Testis (tissue), 3 donors: ENCODE data around the gene TRMU. TPM values are rescaled to one million over a fixed set of nuclear protein-coding genes. Genes with fewer than 3 reads are reported as not detected.

ENCODE experiments used
- DNase-seq: peaks from one replicate; pipeline ENCODE4 v3.0.0-alpha.2; 2019
- H3K27ac ChIP-seq, 2 donors: fragments of 200-600 bp; sonication (generic); one replicate each; pipeline ENCODE4 v1.5.1; 2019
- H3K27me3 ChIP-seq: fragments of 200-600 bp; sonication (generic); one replicate; pipeline ENCODE4 v1.5.1; 2019
- H3K36me3 ChIP-seq: fragments of 200-600 bp; sonication (generic); one replicate; pipeline ENCODE4 v1.5.1; 2017; ENCODE audit warnings: low read depth; ENCODE audit errors: missing control alignments
- H3K4me1 ChIP-seq: fragments of 200-600 bp; sonication (generic); one replicate; pipeline ENCODE4 v1.5.1; 2019
- H3K4me3 ChIP-seq, 2 donors: fragments of 200-600 bp; sonication (generic); one replicate each; pipeline ENCODE4 v1.5.1; 2017 to 2019
- H3K9me3 ChIP-seq: fragments of 200-600 bp; sonication (generic); one replicate; pipeline ENCODE4 v1.5.1; 2017
- POLR2A ChIP-seq: fragments of 450-650 bp; IDR thresholded peaks from one replicate; pipeline ENCODE4 v1.6.1; 2017; ENCODE audit warnings: antibody characterized with exemption, mild to moderate bottlenecking, moderate library complexity
- WGBS, 2 donors: methylation state at CpG; one replicate each; pipeline ENCODE4 v1.1.5; 2018; 5-methylcytosine and 5-hydroxymethylcytosine counted together
- intact Hi-C: fragments of 100-400 bp; cut with DNase I; formaldehyde crosslinking; loops from one replicate; pipeline ENCODE4 v1.15.1; 2023; ENCODE audit warnings: low total_unique reads
- polyA plus RNA-seq: library from polyadenylated mRNA; stranded (reverse); fragments of 350-450 nt; fragmentation: Illumina TruSeq; extraction: RNeasy Lipid Tissue Mini Kit (QIAGEN cat#74804); gene quantifications from one replicate; pipeline ENCODE4 v1.2.3, GENCODE V29; 2014; ENCODE audit warnings: low read depth, low replicate concordance; ENCODE audit not compliant: insufficient read depth
- total RNA-seq, 2 donors: library from RNA; depleted of rRNA; stranded (reverse); fragments of >200 nt; gene quantifications; one replicate each; pipeline ENCODE4 v1.2.3, GENCODE V29; 2016
- TF ChIP-seq, protein P1 (sequence below), 3 experiments: fragments of 450-650 bp in 2 of 3; fragments of 200-600 bp in 1 of 3; sonication (generic) in 1 of 3; IDR thresholded peaks; one replicate each; pipeline ENCODE4 v1.5.1; 2016 to 2019; ENCODE audit warnings: antibody characterized with exemption in 3 of 3, mild to moderate bottlenecking in 2 of 3, moderate library complexity in 1 of 3

TRMU gene
- total and polyA plus RNA-seq, 3 donors from 2014 or later: 24.8 to 63.5 (median 57.3) TPM

DNA sequence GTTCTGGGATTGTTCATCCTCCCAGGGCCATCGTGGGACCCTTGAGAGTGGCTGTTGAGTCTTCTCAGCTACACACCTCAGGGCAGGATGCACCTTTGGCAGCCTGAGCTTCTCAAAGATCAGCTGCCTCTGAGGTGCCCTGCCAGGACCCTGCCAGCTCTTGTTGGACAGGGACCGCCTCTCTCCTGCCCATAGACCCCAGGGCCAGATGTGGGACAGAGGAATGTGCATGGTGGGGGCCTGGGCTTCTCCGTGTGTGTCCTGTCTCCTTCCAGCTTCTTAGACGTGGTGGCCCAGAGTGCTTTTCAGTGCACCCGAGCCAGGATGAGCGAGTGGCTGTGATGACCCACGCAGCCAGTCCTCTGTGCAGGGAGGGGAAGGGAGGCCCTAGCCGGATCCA, 5.9 kb upstream of the TRMU start:
- no peak overlapping the region for H3K27ac ChIP-seq
- DNase-seq: no peak
- peaks cover under 1% of the 10 kb centered on the region for H3K4me1 ChIP-seq
- H3K36me3 ChIP-seq: no peaks in the 10 kb centered on the region
- TF ChIP-seq POLR2A: no peak
- H3K27me3 ChIP-seq: no peaks in the 10 kb centered on the region
- 90 to 96% methylated on average over 6 to 8 of the region's 8 CpGs for WGBS, 2 donors
- H3K4me3 ChIP-seq: no peak overlapping the region
- H3K9me3 ChIP-seq: no peaks in the 10 kb centered on the region
- intact Hi-C loops: no loop called here

DNA sequence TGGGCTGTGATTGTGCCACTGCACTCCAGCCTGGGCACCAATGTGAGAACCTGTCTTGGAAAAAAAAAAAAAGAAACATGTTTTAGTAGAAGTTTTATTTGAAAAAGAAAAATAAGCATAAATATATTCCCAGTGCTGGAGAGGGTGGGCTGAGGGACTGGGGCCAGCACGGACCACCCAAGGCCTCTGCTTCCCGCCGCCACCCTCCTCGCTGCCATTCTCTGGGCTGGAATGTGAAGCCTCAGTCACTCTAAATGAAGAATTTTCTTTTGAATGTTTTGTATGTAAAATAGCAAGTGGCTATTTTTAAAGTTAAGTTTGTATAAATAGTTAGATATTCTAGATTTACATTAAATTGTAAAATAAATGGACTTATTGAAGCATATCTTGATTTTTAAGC, 5.1 kb upstream of the TRMU start:
- Histone ChIP-seq H3K4me3 (no peak overlapping the region), H3K4me1 (peaks cover 4% of the 10 kb centered on the region), H3K27me3 (no peaks in the 10 kb centered on the region), H3K36me3 (no peaks in the 10 kb centered on the region), H3K9me3 (no peaks in the 10 kb centered on the region), H3K27ac (no peak overlapping the region)
- TF ChIP-seq, protein P1, sequence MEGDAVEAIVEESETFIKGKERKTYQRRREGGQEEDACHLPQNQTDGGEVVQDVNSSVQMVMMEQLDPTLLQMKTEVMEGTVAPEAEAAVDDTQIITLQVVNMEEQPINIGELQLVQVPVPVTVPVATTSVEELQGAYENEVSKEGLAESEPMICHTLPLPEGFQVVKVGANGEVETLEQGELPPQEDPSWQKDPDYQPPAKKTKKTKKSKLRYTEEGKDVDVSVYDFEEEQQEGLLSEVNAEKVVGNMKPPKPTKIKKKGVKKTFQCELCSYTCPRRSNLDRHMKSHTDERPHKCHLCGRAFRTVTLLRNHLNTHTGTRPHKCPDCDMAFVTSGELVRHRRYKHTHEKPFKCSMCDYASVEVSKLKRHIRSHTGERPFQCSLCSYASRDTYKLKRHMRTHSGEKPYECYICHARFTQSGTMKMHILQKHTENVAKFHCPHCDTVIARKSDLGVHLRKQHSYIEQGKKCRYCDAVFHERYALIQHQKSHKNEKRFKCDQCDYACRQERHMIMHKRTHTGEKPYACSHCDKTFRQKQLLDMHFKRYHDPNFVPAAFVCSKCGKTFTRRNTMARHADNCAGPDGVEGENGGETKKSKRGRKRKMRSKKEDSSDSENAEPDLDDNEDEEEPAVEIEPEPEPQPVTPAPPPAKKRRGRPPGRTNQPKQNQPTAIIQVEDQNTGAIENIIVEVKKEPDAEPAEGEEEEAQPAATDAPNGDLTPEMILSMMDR (IDR thresholded peaks at IDR 0.05): no peak
- no peak for TF ChIP-seq POLR2A
- intact Hi-C loops: no loop called here
- 95 to 97% methylated on average over 4 of the region's 4 CpGs for whole genome bisulfite sequencing, 2 donors
- no peak for DNase-seq

DNA sequence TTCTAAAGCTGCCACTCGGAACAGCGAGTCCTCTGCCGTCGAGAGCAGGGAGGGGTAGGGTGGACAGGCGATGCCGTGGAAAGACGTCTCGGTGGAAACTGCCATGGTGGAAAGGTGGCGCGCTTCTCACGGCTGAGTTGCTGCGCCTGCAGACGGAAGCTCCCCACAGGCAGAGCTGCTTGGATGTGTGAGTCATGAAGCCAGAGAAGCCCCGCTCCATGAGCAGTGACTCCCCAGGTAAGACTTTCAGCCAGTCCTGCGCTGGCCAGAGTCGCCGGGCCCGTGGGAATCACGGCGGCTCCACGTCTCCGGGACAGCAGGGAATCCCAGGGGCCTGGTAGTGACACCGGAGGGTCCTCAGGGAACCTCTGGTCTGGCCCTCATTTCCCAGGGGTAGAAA, 4.0 kb upstream of the TRMU start:
- Histone ChIP-seq H3K27me3 (no peaks in the 10 kb centered on the region), H3K4me1 (peaks cover 6% of the 10 kb centered on the region), H3K9me3 (no peaks in the 10 kb centered on the region), H3K36me3 (no peaks in the 10 kb centered on the region), H3K27ac (no peak overlapping the region), H3K4me3 (no peak overlapping the region)
- 90 to 96% methylated on average over 14 to 23 of the region's 23 CpGs for WGBS, 2 donors
- TF ChIP-seq POLR2A: no peak
- TF ChIP-seq, protein P1 (IDR thresholded peaks at IDR 0.05): no peak
- DNase-seq: no peak
- intact Hi-C loops: no loop called here

DNA sequence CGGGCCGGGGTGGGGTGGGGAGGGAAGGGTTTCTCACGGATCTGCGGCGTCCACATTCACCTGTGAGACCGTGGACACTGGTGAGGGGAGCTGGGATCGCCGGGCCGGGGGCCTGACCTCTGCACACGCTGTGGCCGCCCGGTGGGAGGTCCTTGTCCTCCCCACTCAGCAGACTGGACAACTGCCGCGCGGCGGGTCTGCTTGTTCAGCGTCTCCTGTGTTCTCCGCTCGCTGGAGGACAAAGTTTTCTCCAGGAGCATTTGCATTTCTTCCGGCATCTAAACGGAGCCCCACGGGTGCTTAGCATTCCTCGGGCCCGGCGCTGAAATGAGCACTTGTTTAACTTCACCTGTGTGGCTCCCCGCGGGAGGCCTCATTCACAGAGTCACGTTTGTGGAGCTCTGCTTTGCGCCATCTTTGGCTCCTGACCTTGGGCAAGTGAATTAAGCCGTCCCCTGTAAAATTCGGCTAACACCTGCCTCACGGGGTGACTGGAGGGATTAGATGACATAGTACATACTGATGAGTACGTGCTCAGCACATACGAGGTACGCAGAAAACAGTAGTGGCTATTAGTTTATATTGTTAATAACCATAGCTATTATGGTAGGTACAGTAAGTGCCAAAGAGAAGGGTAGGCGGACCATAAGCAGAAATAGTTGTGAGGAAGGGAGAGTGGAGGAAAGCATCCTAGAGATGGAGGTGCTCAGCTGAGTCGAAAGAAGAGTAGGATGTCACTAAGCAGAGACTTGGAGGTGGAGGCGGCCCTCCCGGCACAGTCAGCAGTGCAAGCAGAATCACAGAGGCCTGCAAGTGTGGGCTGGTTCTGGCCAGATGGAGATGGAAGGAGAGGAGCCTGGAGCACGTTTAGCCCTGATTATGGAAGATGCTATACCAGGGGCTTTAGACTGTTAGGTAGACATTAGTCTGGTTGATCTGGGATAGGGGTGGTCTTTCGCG, 885 bp downstream of the TRMU start:
- 6 to 8% methylated on average over 40 to 41 of the region's 42 CpGs for WGBS, 2 donors

DNA sequence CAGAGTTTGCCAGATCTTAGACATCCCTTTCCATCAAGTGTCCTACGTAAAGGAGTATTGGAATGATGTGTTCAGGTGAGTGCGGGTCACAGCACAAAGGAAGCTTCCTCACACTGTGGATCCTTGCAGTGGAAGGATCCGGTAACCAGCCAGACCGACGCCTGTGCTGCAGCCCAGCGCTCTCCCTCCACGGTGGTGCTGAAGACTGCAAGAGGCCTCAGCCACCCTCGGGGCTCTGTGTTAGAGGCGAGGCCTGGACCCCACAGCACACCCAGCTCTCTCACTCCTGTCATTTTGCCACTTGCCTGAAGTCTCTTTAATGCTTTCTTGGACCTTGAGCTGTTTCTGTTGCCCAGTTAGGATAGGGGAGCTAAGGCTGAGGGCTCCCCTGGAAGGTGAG, 2.4 kb downstream of the TRMU start:
- Histone ChIP-seq H3K4me1 (peaks cover 12% of the 10 kb centered on the region), H3K27me3 (no peaks in the 10 kb centered on the region), H3K9me3 (no peaks in the 10 kb centered on the region), H3K4me3 (no peak overlapping the region), H3K36me3 (no peaks in the 10 kb centered on the region), H3K27ac (no peak overlapping the region)
- TF ChIP-seq POLR2A: no peak
- TF ChIP-seq, protein P1 (IDR thresholded peaks at IDR 0.05): no peak
- DNase-seq: no peak
- 84 to 89% methylated on average over 9 of the region's 9 CpGs for WGBS, 2 donors
- intact Hi-C loops: no loop called here

More for the DNA sequence above, 885 bp downstream of the TRMU start:
- peak overlapping the region; percentile 90 to 96 for H3K4me3 ChIP-seq
- H3K36me3 ChIP-seq: no peaks in the 10 kb centered on the region
- H3K4me1 ChIP-seq: peaks cover 12% of the 10 kb centered on the region
- intact Hi-C loops: no loop called here
- H3K27me3 ChIP-seq: no peaks in the 10 kb centered on the region
- H3K9me3 ChIP-seq: no peaks in the 10 kb centered on the region
- TF ChIP-seq, protein P1 (IDR thresholded peaks at IDR 0.05): no peak
- no peak for TF ChIP-seq POLR2A
- H3K27ac ChIP-seq: peak overlapping the region; percentile 75 to 90
- peak; percentile 35 for DNase-seq
